Activated T-cell treated with anti-CD3 and anti-CD28 coated beads for 24 hours (primary cell): ENCODE results near the gene SART3.
"Not testable (repeated sequence)": the region's sequence is repeated elsewhere in the genome, so short reads cannot be mapped to it uniquely, and the experiment has no call there.

Source experiments
- DNase-seq: peaks from one replicate; pipeline ENCODE4 v3.0.0-alpha.2; 2020; ENCODE audit warnings: low read depth

SART3 gene

DNA sequence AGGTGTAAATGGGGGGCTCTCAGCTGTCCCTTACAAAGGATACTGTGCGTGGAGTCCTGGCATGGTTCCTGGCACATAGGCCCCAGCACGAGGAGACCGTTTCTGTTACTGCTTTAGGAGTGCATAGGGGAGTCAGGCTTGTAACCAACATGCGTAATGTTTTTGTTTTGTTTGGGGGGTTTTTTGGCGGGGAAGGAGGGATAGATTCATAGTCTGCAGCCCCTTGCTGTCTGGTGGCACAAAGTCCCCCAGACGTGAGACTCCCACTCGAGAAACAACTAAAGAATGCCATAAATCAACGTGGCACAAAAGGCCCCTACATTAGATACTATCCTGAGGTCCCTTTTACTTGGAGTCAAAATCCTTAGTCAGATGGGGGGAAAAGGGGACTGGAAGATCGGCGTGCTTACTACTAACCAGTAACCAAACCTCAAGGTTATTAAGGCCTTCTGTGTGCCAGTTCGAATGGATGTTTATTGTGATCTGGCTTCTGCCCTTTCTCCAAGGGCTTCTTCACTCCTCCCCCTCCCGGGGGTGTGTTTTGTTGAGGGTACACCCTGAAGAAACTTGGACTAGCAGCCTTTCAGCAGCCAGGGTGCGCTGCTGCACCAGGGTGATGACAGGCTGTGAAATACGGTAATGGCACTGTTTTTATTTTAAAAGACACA, 2.3 kb upstream of the SART3 start:
- peak; percentile 83 for DNase-seq

GRCh38 chr12:108562348-108563135, 1.6 kb upstream of the SART3 start, which contains the start of gene ISCU:
ISCU (plus strand) TSS chr12:108562596; CDS start chr12:108562623, 27 bp downstream.
- DNase-seq: peak; percentile 99

- no peak for DNase-seq
Measured at GRCh38 chr12:108561852-108562347, 927 bp upstream of the SART3 start.

GRCh38 chr12:108560321-108560721, 652 bp downstream of the SART3 start:
- DNase-seq: no peak

DNA sequence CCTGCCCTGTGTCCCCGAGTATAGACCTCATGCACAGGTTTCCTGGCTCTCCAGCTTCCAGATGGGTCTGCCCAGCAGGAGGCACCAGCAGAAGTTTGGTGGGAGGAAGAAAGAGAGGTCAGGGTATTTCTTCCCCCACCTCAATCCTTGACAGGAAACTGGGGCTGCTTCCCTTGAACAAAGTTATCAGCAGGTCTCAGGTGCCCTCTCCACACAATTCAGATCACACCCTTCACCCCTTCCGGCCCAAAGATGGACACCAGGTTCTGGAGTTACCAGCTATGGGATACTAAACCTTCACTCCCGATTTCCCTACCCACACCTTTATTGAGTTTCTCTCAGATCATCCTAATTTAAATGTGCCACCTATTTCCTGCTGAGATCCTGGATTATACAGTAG, 1.2 kb downstream of the SART3 start:
- DNase-seq: no peak

- DNase-seq: no peak
Measured at GRCh38 chr12:108559007-108559655, 1.8 kb downstream of the SART3 start.

DNA sequence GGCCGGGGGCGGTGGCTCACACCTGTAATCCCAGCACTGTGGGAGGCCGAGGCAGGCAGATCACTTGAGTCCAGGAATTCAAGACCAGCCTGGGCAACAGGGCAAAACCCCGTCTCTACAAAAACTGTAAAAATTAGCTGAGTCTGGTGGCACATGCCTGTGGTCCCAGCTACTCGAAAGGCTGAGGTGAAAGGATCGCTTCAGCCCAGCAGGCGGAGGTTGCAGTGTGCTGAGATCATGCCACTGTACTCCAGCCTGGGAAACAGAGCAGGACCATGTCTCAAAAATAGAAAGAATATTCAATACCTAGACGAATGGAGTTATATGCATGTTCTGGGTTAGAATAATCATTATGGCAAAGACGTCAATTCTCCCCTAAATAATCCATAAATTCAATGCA, 5.6 kb downstream of the SART3 start:
- DNase-seq: not testable (repeated sequence)

GRCh38 chr12:108553799-108554198, 7.2 kb downstream of the SART3 start:
- no peak for DNase-seq

DNA sequence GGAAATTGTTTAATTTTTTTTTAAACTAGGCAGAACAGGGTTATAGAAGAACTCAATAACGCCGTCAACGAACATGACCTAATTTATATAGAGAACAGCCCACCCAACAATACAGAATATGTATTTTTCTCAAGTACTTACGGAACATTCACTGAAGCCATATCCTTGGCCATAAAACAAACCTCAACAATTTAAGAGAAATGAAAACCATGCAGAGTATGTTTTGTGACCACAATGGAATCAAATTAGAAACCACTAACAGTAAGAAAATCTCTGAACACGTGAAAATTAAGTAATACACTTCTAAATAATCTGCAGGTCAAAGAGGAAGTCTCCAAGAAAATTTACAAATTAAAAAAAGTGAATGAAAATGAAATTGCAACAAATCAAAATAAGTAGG, 9.4 kb downstream of the SART3 start:
- no peak for DNase-seq

- no peak for DNase-seq
Measured at GRCh38 chr12:108548954-108549521, 11.9 kb downstream of the SART3 start.

- DNase-seq: no peak
Measured at GRCh38 chr12:108547686-108548085, 13.3 kb downstream of the SART3 start.

- no peak for DNase-seq
Measured at GRCh38 chr12:108543652-108544051, 17.3 kb downstream of the SART3 start.

- DNase-seq: no peak
Measured at GRCh38 chr12:108542320-108542719, 18.7 kb downstream of the SART3 start.

DNA sequence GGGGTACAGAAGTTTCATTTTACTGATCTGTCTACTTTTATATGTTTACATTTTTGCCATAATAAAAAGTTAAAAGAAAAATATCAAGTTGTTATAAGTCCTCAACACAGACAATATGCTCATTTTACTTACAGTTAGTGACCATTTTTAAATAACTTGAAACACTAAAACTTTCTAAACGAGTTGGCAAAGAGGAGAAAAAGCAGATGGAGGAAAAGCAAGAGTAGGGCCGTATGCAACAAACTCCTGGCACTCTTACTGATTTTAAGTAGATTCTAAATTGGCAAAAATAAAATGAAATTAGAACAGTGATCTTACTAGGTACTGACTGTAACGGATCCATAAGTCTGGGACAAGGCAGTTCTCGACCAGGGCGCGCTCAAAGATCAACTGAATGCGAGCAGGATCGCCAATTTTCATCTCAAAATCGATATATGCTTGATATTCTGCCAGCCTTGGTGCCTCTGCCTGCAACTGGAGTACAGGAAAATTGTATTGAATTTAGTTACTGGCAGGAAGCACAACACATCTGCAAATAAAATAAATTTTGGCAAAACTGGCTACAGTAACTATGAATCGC, 22.3 kb downstream of the SART3 start:
- no peak for DNase-seq

- DNase-seq: no peak
Measured at GRCh38 chr12:108538146-108538545, 22.8 kb downstream of the SART3 start.

DNA sequence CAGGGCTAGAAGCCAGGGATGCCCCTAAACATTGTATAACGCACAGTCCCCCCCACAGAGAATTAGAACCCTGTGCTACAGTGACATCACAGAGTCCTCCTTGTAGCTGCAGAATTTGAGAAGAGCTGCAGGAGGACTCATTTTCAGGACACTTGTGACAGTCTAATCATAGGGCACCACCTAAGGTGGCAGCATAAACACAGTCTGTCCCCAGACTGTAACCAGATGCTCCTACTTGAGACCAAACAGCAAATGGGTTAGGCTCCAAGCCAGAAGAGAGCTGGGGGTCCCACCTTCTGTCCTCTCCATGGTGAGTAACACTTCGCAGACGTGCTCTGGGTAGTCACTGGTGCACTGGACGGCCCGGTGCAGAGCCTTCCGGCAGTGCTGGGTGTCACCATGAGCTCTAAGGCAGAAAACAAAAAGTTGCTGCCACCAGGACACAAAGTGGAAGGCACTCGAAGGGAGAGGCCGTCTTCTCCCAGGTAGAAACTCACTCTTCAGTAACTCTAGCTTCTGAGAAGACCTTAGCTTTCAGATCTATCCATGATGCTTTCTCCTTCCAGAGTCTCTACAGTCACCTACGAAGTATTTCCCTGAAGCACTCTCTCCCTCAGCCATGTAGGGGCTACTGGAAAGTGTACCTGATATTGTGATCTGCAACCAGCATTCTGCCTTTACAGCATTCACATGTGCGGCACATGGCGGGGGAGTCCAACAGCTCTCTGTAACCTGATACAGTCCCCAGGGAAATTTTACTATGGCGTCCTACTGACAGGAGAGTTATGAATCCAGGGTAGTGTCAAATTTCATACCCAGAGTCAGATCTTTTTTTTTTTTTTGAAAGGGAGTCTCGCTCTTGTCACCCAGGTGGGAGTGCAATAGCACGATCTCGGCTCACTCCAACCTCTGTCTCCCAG, 28.8 kb downstream of the SART3 start:
- no peak for DNase-seq

GRCh38 chr12:108530161-108530560, 30.8 kb downstream of the SART3 start:
- no peak for DNase-seq

- DNase-seq: no peak
Measured at GRCh38 chr12:108527166-108527496, 33.8 kb downstream of the SART3 start.

DNA sequence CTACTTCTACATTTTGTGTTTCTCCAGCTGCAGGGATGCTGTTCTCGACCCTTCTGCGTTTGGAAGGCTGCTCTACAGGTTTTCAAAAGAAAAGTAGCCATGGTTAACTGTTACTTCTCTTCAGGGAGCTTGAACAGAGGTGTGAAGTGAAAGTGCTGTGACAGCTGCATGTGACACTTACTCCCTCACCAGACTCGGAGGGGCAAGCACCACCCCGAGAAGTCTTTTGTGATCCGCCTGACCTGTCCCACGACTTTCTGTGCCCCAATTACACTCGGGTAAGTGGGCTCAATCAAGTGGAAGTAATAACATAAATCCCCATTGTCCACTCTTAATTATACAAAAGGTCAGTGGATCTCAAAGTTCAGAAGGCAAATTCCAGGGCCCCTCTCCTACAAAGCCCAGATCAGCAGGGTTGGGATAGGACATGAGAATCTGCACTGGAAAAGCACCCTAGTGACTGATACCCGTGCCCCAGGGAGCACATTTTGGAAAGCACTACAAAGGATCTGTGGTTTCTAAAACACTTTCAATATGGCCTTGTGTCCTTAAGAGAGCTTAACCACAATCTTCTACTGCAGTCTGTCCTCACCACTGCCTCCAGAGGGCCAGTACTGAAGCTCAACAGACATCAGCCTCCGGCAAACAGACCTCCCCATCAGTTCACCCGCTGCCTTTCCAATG, 34.3 kb downstream of the SART3 start:
- DNase-seq: no peak

- DNase-seq: no peak
Measured at GRCh38 chr12:108525681-108526080, 35.3 kb downstream of the SART3 start.

- no peak for DNase-seq
Measured at GRCh38 chr12:108523365-108523764, 37.6 kb downstream of the SART3 start.
